Uterus (tissue), 2 donors: ENCODE data around the gene PGLYRP3.

Source experiments
- POLR2A ChIP-seq, 2 donors: fragments of 450-650 bp; IDR thresholded peaks; one replicate each; pipeline ENCODE4 v1.6.1; 2016; ENCODE audit warnings: antibody characterized with exemption in 2 of 2, mild to moderate bottlenecking in 1 of 2, moderate library complexity in 1 of 2
- TF ChIP-seq, protein P1 (sequence below), 4 experiments: fragments of 200-600 bp in 2 of 4; fragments of 450-650 bp in 2 of 4; sonication (generic) in 2 of 4; IDR thresholded peaks; one replicate each; pipeline ENCODE4 v1.5.1; 2016 to 2019; ENCODE audit warnings: antibody characterized with exemption in 4 of 4, mild to moderate bottlenecking in 2 of 4, moderate library complexity in 1 of 4

DNA sequence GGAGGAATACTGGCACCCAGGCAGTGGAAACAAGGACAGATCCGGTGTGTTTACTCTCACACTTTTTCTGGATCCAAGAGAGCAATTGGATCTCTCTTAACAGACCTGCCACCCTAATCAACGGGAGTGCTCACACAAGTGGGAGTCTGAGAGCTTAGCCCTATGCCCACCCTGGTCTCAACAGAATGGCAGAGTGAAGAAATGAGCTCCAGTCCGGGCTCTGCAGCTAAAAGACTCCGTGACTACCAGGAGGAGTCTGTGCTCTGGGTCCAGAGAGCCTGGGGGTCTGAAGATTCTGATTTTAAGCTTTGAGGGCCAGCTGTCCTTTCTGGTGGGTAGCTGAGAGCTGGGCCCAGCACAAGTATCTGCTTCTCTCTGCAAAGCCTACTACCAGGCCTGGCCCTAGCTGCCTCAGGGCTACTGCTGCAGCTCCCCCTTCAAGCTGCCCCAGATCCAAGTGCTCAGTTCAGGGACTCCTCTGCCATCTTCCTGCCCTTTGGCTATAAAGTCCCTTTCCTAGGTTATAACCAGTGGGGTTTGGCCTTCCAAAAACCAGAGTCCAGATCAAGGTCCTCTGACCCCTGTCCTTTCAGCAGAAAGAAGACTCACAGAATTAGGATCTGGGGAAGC is 48.8 kb upstream of the PGLYRP3 start:
- TF ChIP-seq, protein P1, sequence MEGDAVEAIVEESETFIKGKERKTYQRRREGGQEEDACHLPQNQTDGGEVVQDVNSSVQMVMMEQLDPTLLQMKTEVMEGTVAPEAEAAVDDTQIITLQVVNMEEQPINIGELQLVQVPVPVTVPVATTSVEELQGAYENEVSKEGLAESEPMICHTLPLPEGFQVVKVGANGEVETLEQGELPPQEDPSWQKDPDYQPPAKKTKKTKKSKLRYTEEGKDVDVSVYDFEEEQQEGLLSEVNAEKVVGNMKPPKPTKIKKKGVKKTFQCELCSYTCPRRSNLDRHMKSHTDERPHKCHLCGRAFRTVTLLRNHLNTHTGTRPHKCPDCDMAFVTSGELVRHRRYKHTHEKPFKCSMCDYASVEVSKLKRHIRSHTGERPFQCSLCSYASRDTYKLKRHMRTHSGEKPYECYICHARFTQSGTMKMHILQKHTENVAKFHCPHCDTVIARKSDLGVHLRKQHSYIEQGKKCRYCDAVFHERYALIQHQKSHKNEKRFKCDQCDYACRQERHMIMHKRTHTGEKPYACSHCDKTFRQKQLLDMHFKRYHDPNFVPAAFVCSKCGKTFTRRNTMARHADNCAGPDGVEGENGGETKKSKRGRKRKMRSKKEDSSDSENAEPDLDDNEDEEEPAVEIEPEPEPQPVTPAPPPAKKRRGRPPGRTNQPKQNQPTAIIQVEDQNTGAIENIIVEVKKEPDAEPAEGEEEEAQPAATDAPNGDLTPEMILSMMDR (IDR thresholded peaks at IDR 0.05), result no peak
- TF ChIP-seq POLR2A (IDR thresholded peaks at IDR 0.05), result no peak
